Activated naive CD4-positive, alpha-beta T cell treated with anti-CD3 and anti-CD28 coated beads, Interleukin-2, amount 50 U/mL, for 16 hours (primary cell): Measurements from ENCODE around the gene RBM7.

Experiments
- DNase-seq: peaks from one replicate; pipeline ENCODE4 v3.0.0-alpha.2; 2020

RBM7 gene

DNA sequence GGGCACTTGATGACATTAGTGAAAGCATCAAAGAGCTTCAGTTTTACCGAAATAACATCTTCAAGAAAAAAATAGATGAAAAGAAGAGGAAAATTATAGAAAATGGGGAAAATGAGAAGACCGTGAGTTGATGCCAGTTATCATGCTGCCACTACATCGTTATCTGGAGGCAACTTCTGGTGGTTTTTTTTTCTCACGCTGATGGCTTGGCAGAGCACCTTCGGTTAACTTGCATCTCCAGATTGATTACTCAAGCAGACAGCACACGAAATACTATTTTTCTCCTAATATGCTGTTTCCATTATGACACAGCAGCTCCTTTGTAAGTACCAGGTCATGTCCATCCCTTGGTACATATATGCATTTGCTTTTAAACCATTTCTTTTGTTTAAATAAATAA lies 49.4 kb downstream of the RBM7 start:
- DNase-seq = no peak

DNA sequence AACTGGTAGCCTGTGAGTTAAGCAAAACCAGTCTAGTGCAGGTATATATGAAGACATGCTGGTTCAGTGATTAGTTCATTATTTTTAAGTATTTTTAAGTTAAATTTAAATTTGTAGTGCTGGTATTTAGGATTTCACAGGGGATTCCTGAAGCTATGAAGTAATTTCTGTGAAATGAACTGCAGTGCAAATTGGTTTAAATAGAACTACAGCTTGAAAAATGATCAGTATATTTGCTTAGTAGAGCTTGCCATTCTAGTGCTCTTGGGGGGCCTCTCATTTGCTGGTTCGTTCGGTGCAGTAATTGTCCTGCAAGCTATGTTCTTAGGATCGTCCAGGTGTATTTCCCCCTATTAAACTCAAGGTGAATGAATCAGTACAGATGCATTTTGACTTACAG lies 51.9 kb downstream of the RBM7 start:
- no peak for DNase-seq
